ENCODE results near the gene S100A9. TPM values are rescaled to one million over a fixed set of nuclear protein-coding genes. Genes with fewer than 3 reads are reported as not detected.

The S100A9 gene
- total RNA-seq, 1 donor from 2014 or later, result 418 TPM

GRCh38 chr1:153342178-153342577, 15.5 kb upstream of the S100A9 start:
- H3K27ac ChIP-seq, result no peak overlapping the region
- H3K4me1 ChIP-seq, result peaks cover 9% of the 10 kb centered on the region
- no peak overlapping the region for H3K4me3 ChIP-seq
- H3K27me3 ChIP-seq, result peaks cover 6% of the 10 kb centered on the region
- no peaks in the 10 kb centered on the region for H3K36me3 ChIP-seq
- H3K9me3 ChIP-seq, result no peaks in the 10 kb centered on the region
- ATAC-seq, result no peak
- TF ChIP-seq CTCF (IDR thresholded peaks at IDR 0.05), result no peak
- intact Hi-C loops (cut with DNase I), result no loop called here
- DNase-seq, result no peak

- peaks cover 9% of the 10 kb centered on the region for H3K4me1 ChIP-seq
- no peak for TF ChIP-seq CTCF (IDR thresholded peaks at IDR 0.05)
- DNase-seq (no peak), ATAC-seq (no peak)
- H3K4me3 ChIP-seq, result no peak overlapping the region
- no peak overlapping the region for H3K27ac ChIP-seq
- intact Hi-C loops (cut with DNase I), result no loop called here
- peaks cover 12% of the 10 kb centered on the region for H3K27me3 ChIP-seq
- H3K9me3 ChIP-seq, result no peaks in the 10 kb centered on the region
- no peaks in the 10 kb centered on the region for H3K36me3 ChIP-seq
Observed at GRCh38 chr1:153343040-153343681, 14.5 kb upstream of the S100A9 start.

- ATAC-seq (peak; percentile 5), DNase-seq (no peak)
- no peak overlapping the region for H3K4me3 ChIP-seq
- peaks cover 14% of the 10 kb centered on the region for H3K27me3 ChIP-seq
- intact Hi-C loops (cut with DNase I), result no loop called here
- H3K9me3 ChIP-seq, result no peaks in the 10 kb centered on the region
- TF ChIP-seq CTCF (IDR thresholded peaks at IDR 0.05), result no peak
- H3K36me3 ChIP-seq, result no peaks in the 10 kb centered on the region
- H3K4me1 ChIP-seq, result peaks cover 9% of the 10 kb centered on the region
- H3K27ac ChIP-seq, result no peak overlapping the region
Observed at GRCh38 chr1:153343811-153344717, 13.6 kb upstream of the S100A9 start.

- peaks cover 15% of the 10 kb centered on the region for H3K27me3 ChIP-seq
- H3K4me3 ChIP-seq, result no peak overlapping the region
- H3K9me3 ChIP-seq, result no peaks in the 10 kb centered on the region
- no peak for TF ChIP-seq CTCF (IDR thresholded peaks at IDR 0.05)
- ATAC-seq (peak; percentile 84), DNase-seq (no peak)
- intact Hi-C loops (cut with DNase I), result no loop called here
- H3K27ac ChIP-seq, result no peak overlapping the region
- peaks cover 9% of the 10 kb centered on the region for H3K4me1 ChIP-seq
- no peaks in the 10 kb centered on the region for H3K36me3 ChIP-seq
Observed at GRCh38 chr1:153344718-153345025, 13.0 kb upstream of the S100A9 start.

GRCh38 chr1:153345187-153346076, 12.2 kb upstream of the S100A9 start:
- intact Hi-C loops (cut with DNase I), result no loop called here
- peaks cover 21% of the 10 kb centered on the region for H3K27me3 ChIP-seq
- no peaks in the 10 kb centered on the region for H3K36me3 ChIP-seq

More at GRCh38 chr1:153345187-153346076, 12.2 kb upstream of the S100A9 start:
- DNase-seq, result no peak
- no peak for TF ChIP-seq CTCF (IDR thresholded peaks at IDR 0.05)
- Histone ChIP-seq H3K4me3 (no peak overlapping the region), H3K27ac (no peak overlapping the region), H3K4me1 (peaks cover 9% of the 10 kb centered on the region), H3K9me3 (no peaks in the 10 kb centered on the region)
- ATAC-seq, result no peak
